Mucosa of descending colon (tissue), 3 donors: ENCODE results near the gene NRGN. TPM values are rescaled to one million over a fixed set of nuclear protein-coding genes. Genes with fewer than 3 reads are reported as not detected.

Experiments used
- ATAC-seq: fragments of 200-7000 bp; cut with Tn5 transposase; one replicate; pipeline ENCODE4 v1.9.1; 2020; ENCODE audit warnings: mild to moderate bottlenecking, moderate library complexity
- DNase-seq, 3 donors: peaks; one replicate each; pipeline ENCODE4 v3.0.0-alpha.2; 2020
- H3K36me3 ChIP-seq: fragments of 200-600 bp; one replicate; pipeline ENCODE4 v1.8.0; 2021; ENCODE audit warnings: low read depth, mild to moderate bottlenecking
- H3K4me1 ChIP-seq: fragments of 200-600 bp; one replicate; pipeline ENCODE4 v1.8.0; 2021; ENCODE audit warnings: low read depth, mild to moderate bottlenecking
- H3K4me3 ChIP-seq: fragments of 200-600 bp; one replicate; pipeline ENCODE4 v1.8.0; 2021; ENCODE audit warnings: mild to moderate bottlenecking
- H3K9me3 ChIP-seq: fragments of 200-600 bp; one replicate; pipeline ENCODE4 v1.8.0; 2021; ENCODE audit warnings: mild to moderate bottlenecking
- CTCF ChIP-seq: fragments of 200-600 bp; IDR thresholded peaks from one replicate; pipeline ENCODE4 v1.8.0; 2022; ENCODE audit warnings: antibody characterized with exemption, mild to moderate bottlenecking
- intact Hi-C, 2 donors: fragments of 100-400 bp; cut with DNase I in 1 of 2; cut with micrococcal nuclease in 1 of 2; formaldehyde crosslinking; loops; one replicate each; pipeline versions ENCODE4 v1.11.0 to v1.11.1; 2022; cut with DNase I, micrococcal nuclease
- long read RNA-seq, 2 donors: library from polyadenylated mRNA; unstranded; transcript quantifications; one replicate each; pipeline ENCODE4 v2.0.0, GENCODE V29; 2019 to 2021
- total RNA-seq, 3 donors: library from RNA; stranded (reverse); fragmentation: NEBNext Ultra II Directional in 2 of 3; extraction: Animal tissue kit (Norgen Biotek cat#: 25700) in 2 of 3; gene quantifications; one replicate each; pipeline versions ENCODE4 v1.2.1 to v1.2.4, GENCODE V29; 2021 to 2023
- donor health status: DM: no; HTN: no; CAD: no; lungs with moderate emphysema.
- donor health status: DM: no; HTN: no; CAD: no.
- donor health status: DM: no; HTN: yes; CAD: no.

Gene NRGN
- total RNA-seq, result 1 to 10 TPM; 1.7 to 5.3 (median 2.0) TPM
- long read RNA-seq, donor 1, partial matches to known transcripts, result 0 of 2 reads
- long read RNA-seq, donor 1, other reads (novel, unspliced or antisense), result 2 of 2 reads
- long read RNA-seq, donor 2, result 0 reads

GRCh38 chr11:124739479-124740276 lies at the start of gene NRGN:
Gene NRGN (plus strand): TSS chr11:124739942. CDS start chr11:124740085, 143 bp downstream.
- H3K4me3 ChIP-seq, result no peak within 1 kb of the TSS
- DNase-seq, result peak; percentile 92 to 94 (median 92)
- intact Hi-C loops, result no loop called here
- H3K36me3 ChIP-seq, result no peaks in the 10 kb centered on the region
- TF ChIP-seq CTCF, result no peak
- H3K4me1 ChIP-seq, result peaks cover 13% of the 10 kb centered on the region
- peak; percentile 99 for ATAC-seq
- H3K9me3 ChIP-seq, result no peaks in the 10 kb centered on the region

GRCh38 chr11:124693142-124693541 lies 46.6 kb upstream of the NRGN start:
- intact Hi-C loops, result no loop called here
- no peak overlapping the region for H3K4me3 ChIP-seq

GRCh38 chr11:124699547-124699946 lies 40.2 kb upstream of the NRGN start:
- Histone ChIP-seq H3K9me3 (no peaks in the 10 kb centered on the region), H3K4me1 (no peaks in the 10 kb centered on the region), H3K4me3 (no peak overlapping the region), H3K36me3 (no peaks in the 10 kb centered on the region)
- no peak for DNase-seq
- no peak for TF ChIP-seq CTCF
- intact Hi-C loops, result no loop called here
- ATAC-seq, result no peak

More at GRCh38 chr11:124693142-124693541, 46.6 kb upstream of the NRGN start:
- no peak for TF ChIP-seq CTCF
- DNase-seq (no peak), ATAC-seq (no peak)
- Histone ChIP-seq H3K9me3 (no peaks in the 10 kb centered on the region), H3K4me1 (no peaks in the 10 kb centered on the region), H3K36me3 (no peaks in the 10 kb centered on the region)

GRCh38 chr11:124700028-124700427 lies 39.7 kb upstream of the NRGN start:
- intact Hi-C loops, result no loop called here
- Histone ChIP-seq H3K4me3 (no peak overlapping the region), H3K9me3 (no peaks in the 10 kb centered on the region), H3K4me1 (no peaks in the 10 kb centered on the region), H3K36me3 (no peaks in the 10 kb centered on the region)
- DNase-seq (no peak), ATAC-seq (no peak)
- TF ChIP-seq CTCF, result no peak

- Histone ChIP-seq H3K9me3 (peaks cover 6% of the 10 kb centered on the region), H3K4me1 (no peaks in the 10 kb centered on the region), H3K4me3 (no peak overlapping the region), H3K36me3 (no peaks in the 10 kb centered on the region)
- DNase-seq, result no peak
- TF ChIP-seq CTCF, result no peak
- intact Hi-C loops, result no loop called here
- no peak for ATAC-seq
Observed at GRCh38 chr11:124707829-124708228, 31.9 kb upstream of the NRGN start.
